MV-4-11 (cell line): ENCODE measurements around the gene C1orf87.

ENCODE experiments used
- DNase-seq: peaks from one replicate; lab custom pipeline; 2025; lab: John Stamatoyannopoulos, UW

C1orf87 gene

GRCh38 chr1:60073605-60074278 lies at the start of gene C1orf87:
Gene C1orf87, minus strand, starts transcription at chr1:60073770. Its CDS starts 1,127 bp downstream, at chr1:60072643.
- DNase-seq: no peak

GRCh38 chr1:60118085-60118484 lies 44.5 kb upstream of the C1orf87 start:
- no peak for DNase-seq

GRCh38 chr1:60114745-60115318 lies 41.3 kb upstream of the C1orf87 start:
- no peak for DNase-seq

- DNase-seq: no peak
Measured at GRCh38 chr1:60113596-60113995, 40.0 kb upstream of the C1orf87 start.

- DNase-seq: no peak
Measured at GRCh38 chr1:60113028-60113427, 39.5 kb upstream of the C1orf87 start.

GRCh38 chr1:60111716-60112115 lies 38.1 kb upstream of the C1orf87 start:
- no peak for DNase-seq

- DNase-seq: no peak
Measured at GRCh38 chr1:60111118-60111517, 37.5 kb upstream of the C1orf87 start.

- no peak for DNase-seq
Measured at GRCh38 chr1:60108196-60108595, 34.6 kb upstream of the C1orf87 start.

GRCh38 chr1:60103186-60103585 lies 29.6 kb upstream of the C1orf87 start:
- no peak for DNase-seq

GRCh38 chr1:60102267-60103061 lies 28.9 kb upstream of the C1orf87 start:
- no peak for DNase-seq

GRCh38 chr1:60101516-60101915 lies 27.9 kb upstream of the C1orf87 start:
- no peak for DNase-seq

- DNase-seq: no peak
Measured at GRCh38 chr1:60091195-60091715, 17.7 kb upstream of the C1orf87 start.

GRCh38 chr1:60090655-60091054 lies 17.1 kb upstream of the C1orf87 start:
- no peak for DNase-seq

- DNase-seq: no peak
Measured at GRCh38 chr1:60088620-60089155, 15.1 kb upstream of the C1orf87 start.

- no peak for DNase-seq
Measured at GRCh38 chr1:60087681-60088080, 14.1 kb upstream of the C1orf87 start.

- no peak for DNase-seq
Measured at GRCh38 chr1:60078182-60078581, 4.6 kb upstream of the C1orf87 start.

- no peak for DNase-seq
Measured at GRCh38 chr1:60071296-60071695, 2.3 kb downstream of the C1orf87 start.

- no peak for DNase-seq
Measured at GRCh38 chr1:60069691-60070090, 3.9 kb downstream of the C1orf87 start.

- DNase-seq: no peak
Measured at GRCh38 chr1:60068393-60069045, 5.1 kb downstream of the C1orf87 start.

GRCh38 chr1:60066001-60066400 lies 7.6 kb downstream of the C1orf87 start:
- DNase-seq: no peak

- no peak for DNase-seq
Measured at GRCh38 chr1:60065199-60065598, 8.4 kb downstream of the C1orf87 start.

- no peak for DNase-seq
Measured at GRCh38 chr1:60063561-60063960, 10.0 kb downstream of the C1orf87 start.
